GM21786 (cell line): ENCODE data around the gene WDR48.
"Not testable (repeated sequence)": the region's sequence is repeated elsewhere in the genome, so short reads cannot be mapped to it uniquely, and the experiment has no call there.

Experiments used
- ATAC-seq: cut with Tn5 transposase; IDR thresholded peaks from one replicate; pipeline ENCODE4 v1.9.1; 2021; ENCODE audit not compliant: unreplicated experiment

Gene WDR48

GRCh38 chr3:39051649-39052561 lies at the start of gene WDR48, which contains the start of gene SCN11A:
Gene WDR48, plus strand, starts transcription at chr3:39052016. Its CDS starts 10 bp downstream, at chr3:39052026.
Gene SCN11A, minus strand, starts transcription at chr3:39051944. Its CDS starts 101,582 bp downstream, at chr3:38950362.
- peak; percentile 99 for ATAC-seq

GRCh38 chr3:39005295-39005694 lies 46.5 kb upstream of the WDR48 start:
- ATAC-seq = no peak

GRCh38 chr3:39011191-39011736 lies 40.6 kb upstream of the WDR48 start:
- ATAC-seq = no peak

- no peak for ATAC-seq
Measured at GRCh38 chr3:39013289-39013688, 38.5 kb upstream of the WDR48 start.

GRCh38 chr3:39013921-39014509 lies 37.8 kb upstream of the WDR48 start:
- ATAC-seq = no peak

- no peak for ATAC-seq
Measured at GRCh38 chr3:39015418-39015817, 36.4 kb upstream of the WDR48 start.

- no peak for ATAC-seq
Measured at GRCh38 chr3:39019299-39019698, 32.5 kb upstream of the WDR48 start.

- peak; percentile 56 for ATAC-seq
Measured at GRCh38 chr3:39021029-39021428, 30.8 kb upstream of the WDR48 start.

- no peak for ATAC-seq
Measured at GRCh38 chr3:39021465-39022285, 30.1 kb upstream of the WDR48 start.

- no peak for ATAC-seq
Measured at GRCh38 chr3:39022286-39022630, 29.6 kb upstream of the WDR48 start.

- ATAC-seq = no peak
Measured at GRCh38 chr3:39024497-39024896, 27.3 kb upstream of the WDR48 start.

GRCh38 chr3:39025222-39025970 lies 26.4 kb upstream of the WDR48 start:
- no peak for ATAC-seq

- no peak for ATAC-seq
Measured at GRCh38 chr3:39028546-39028945, 23.3 kb upstream of the WDR48 start.

- no peak for ATAC-seq
Measured at GRCh38 chr3:39029556-39029955, 22.3 kb upstream of the WDR48 start.

GRCh38 chr3:39038165-39038564 lies 13.7 kb upstream of the WDR48 start:
- no peak for ATAC-seq

- ATAC-seq = no peak
Measured at GRCh38 chr3:39050029-39050428, 1.8 kb upstream of the WDR48 start.

- no peak for ATAC-seq
Measured at GRCh38 chr3:39052583-39052982, 767 bp downstream of the WDR48 start.

- no peak for ATAC-seq
Measured at GRCh38 chr3:39053696-39054095, 1.9 kb downstream of the WDR48 start.

GRCh38 chr3:39056151-39056550 lies 4.3 kb downstream of the WDR48 start:
- no peak for ATAC-seq

GRCh38 chr3:39061228-39061627 lies 9.4 kb downstream of the WDR48 start:
- not testable (repeated sequence) for ATAC-seq
